Suprapubic skin (tissue), 4 donors: ENCODE data around the gene MEFV.

ENCODE experiments used
- POLR2A ChIP-seq, 2 donors: fragments of 450-650 bp; IDR thresholded peaks; one replicate each; pipeline ENCODE4 v1.6.1; 2017; ENCODE audit warnings: antibody characterized with exemption in 2 of 2, mild to moderate bottlenecking in 2 of 2, moderate library complexity in 2 of 2
- POLR2AphosphoS5 ChIP-seq, 3 donors: sonication (generic); formaldehyde crosslinking; IDR thresholded peaks; one replicate each; pipeline ENCODE4 v1.6.1; 2017; ENCODE audit warnings: antibody characterized with exemption in 3 of 3
- TF ChIP-seq, protein P1 (sequence below), 2 donors: fragments of 200-600 bp in 1 of 2; fragments of 450-650 bp in 1 of 2; sonication (generic) in 1 of 2; IDR thresholded peaks; one replicate each; pipeline ENCODE4 v1.5.1; 2016 to 2019; ENCODE audit warnings: antibody characterized with exemption in 2 of 2, mild to moderate bottlenecking in 1 of 2, moderate library complexity in 1 of 2

DNA sequence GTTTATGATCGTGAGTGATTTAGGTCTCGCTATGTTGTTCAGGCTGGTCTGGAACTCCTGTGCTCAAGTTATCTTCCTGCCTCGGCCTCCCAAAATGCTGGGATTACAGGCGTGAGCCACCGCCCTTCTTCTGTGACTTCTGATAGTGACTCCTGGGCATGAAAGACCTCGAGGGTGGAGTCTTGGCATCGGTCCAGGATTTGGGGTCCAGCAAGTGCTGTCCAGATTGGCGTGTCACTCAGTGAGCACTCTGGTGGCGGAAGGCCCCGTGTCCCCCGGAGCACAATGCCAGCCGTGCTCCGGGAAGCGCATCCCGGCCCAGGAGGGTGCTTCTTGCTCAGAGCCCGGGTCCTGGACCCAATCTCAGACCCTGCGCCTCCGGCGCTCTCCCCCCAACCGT, 61.6 kb downstream of the MEFV start:
- TF ChIP-seq POLR2A (IDR thresholded peaks at IDR 0.05): no peak
- TF ChIP-seq, protein P1, sequence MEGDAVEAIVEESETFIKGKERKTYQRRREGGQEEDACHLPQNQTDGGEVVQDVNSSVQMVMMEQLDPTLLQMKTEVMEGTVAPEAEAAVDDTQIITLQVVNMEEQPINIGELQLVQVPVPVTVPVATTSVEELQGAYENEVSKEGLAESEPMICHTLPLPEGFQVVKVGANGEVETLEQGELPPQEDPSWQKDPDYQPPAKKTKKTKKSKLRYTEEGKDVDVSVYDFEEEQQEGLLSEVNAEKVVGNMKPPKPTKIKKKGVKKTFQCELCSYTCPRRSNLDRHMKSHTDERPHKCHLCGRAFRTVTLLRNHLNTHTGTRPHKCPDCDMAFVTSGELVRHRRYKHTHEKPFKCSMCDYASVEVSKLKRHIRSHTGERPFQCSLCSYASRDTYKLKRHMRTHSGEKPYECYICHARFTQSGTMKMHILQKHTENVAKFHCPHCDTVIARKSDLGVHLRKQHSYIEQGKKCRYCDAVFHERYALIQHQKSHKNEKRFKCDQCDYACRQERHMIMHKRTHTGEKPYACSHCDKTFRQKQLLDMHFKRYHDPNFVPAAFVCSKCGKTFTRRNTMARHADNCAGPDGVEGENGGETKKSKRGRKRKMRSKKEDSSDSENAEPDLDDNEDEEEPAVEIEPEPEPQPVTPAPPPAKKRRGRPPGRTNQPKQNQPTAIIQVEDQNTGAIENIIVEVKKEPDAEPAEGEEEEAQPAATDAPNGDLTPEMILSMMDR (IDR thresholded peaks at IDR 0.05): no peak
- no peak for TF ChIP-seq POLR2AphosphoS5 (IDR thresholded peaks at IDR 0.05)
